IPS DF 4.7 (cell line): ENCODE measurements around the gene NPTX2.

Experiments used
- DNase-seq: peaks from one replicate; pipeline ENCODE4 v3.0.0-alpha.2; 2013; ENCODE audit warnings: low spot score; ENCODE audit errors: extremely low read depth

The NPTX2 gene

GRCh38 chr7:98618786-98619185 is 1.7 kb downstream of the NPTX2 start:
- no peak for DNase-seq

GRCh38 chr7:98619450-98620321 is 2.6 kb downstream of the NPTX2 start:
- DNase-seq = no peak

DNA sequence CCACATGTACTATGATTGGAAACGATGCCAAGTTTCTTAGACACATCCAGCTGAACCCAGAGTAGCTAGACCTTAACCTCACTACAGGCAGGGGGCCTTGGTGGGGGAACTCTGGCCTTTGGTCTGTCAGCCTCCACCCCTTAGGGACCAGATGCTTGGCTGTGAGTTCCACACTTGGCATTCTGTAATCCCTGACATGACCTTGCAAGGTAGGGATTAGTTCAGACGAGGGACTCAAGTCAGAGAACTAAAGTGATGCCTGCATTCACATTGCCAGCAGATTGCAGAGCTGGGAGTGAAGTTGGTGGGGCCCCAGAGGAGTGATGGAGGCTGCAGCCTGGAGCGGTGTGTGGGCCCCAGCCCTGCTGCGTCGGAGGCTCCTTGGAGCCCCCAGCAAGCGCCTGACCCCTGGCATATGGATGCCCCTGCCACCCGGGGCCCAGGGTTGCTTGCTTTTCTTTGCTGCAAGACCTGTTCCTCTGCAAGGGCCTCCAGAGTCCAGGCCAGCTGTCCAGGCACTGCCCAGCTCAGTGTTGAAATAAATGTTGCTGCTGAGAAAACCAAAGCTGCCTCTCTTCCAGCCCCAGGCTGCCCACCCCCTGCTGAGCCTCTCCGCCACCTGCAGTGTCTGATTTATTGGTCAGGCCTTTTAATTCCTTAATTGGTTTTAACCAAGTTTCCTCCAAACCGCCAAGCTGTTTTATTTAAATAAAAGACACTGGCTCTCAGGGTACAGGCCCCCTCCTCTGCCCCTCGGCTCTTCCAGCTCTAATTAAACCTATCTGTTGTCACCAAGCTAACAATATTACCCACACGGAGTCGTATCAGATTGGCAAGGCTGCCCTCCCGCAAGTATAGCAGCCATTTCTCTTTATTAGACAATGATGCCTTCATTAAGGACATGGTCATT is 4.7 kb downstream of the NPTX2 start:
- DNase-seq = no peak

- DNase-seq = no peak
These were observed 5.8 kb downstream of the NPTX2 start for GRCh38 chr7:98622926-98623325.

DNA sequence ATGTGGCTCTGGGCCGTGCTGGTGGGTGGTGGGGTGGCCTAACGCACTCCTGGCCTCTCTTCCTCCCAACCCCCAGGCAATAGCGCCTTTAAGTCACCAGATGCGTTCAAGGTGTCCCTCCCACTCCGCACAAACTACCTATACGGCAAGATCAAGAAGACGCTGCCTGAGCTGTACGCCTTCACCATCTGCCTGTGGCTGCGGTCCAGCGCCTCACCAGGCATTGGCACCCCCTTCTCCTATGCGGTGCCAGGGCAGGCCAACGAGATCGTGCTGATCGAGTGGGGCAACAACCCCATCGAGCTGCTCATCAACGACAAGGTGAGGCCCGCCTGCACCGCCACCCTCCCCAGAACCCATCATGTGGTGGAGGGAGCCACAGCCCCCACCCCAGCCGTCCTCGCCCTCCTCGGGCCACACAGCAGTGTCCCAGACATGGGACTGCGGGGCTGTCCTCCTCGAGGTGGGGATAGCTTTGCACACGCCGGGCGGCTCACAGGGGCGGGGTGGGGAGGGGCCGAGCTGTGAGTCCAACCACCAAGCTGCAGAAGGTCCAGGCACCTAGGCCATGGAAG is 7.8 kb downstream of the NPTX2 start:
- no peak for DNase-seq

GRCh38 chr7:98626460-98627412 is 9.7 kb downstream of the NPTX2 start:
- DNase-seq = no peak

DNA sequence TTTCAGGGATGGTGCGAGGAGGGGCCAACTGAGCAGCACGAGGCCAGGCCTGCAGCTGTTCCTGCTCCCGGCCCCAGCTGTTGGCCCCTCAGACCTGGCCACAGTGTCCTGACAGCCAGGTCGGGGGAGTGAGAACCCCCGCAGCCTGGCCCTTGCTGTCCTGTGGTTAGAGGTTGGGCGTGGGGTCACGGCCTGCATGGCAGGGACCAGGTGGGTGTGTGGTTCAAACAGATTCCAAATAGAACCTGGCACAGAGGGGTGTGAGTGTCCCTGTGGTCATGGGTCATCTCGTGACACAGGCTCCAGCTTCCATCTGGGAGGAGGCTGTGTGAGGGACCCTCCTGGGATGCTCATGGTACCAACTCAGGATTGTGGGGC is 10.3 kb downstream of the NPTX2 start:
- DNase-seq = no peak

DNA sequence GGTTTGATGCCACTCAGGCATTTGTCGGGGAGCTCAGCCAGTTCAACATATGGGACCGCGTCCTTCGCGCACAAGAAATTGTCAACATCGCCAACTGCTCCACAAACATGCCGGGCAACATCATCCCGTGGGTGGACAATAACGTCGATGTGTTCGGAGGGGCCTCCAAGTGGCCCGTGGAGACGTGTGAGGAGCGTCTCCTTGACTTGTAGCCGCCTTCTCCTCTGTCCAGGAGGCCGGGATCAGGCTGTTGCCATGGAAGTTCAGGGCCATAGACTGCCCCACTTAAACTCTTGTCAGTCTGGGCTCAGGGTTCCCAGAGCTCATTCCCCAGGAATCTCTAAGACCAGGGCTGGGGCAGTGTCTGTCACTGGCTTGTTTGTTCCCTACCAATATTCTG is 11.3 kb downstream of the NPTX2 start:
- no peak for DNase-seq

GRCh38 chr7:98629001-98629431 is 11.9 kb downstream of the NPTX2 start:
- no peak for DNase-seq

DNA sequence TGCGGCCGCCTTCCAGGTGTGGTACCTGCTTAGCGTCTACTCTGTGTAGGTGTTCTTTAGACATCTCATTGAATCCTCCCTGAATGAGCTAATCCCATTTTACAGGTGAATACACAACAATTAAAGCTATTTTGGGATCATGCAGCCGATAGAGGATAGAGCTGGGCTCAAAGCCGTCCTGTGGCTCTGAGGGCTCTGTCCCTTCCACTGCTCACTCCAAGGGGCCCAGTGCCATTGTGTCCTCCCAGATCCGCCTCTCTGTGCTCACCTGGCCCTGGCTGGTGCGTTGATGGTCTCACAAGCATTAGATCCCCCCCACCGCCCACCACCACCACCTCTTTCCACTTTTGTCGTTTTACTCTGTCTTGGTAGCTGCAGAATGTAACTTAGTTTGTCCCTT is 13.1 kb downstream of the NPTX2 start:
- DNase-seq = no peak

- DNase-seq = no peak
These were observed 13.7 kb downstream of the NPTX2 start for GRCh38 chr7:98630770-98631169.

- no peak for DNase-seq
These were observed 21.8 kb downstream of the NPTX2 start for GRCh38 chr7:98638853-98639252.

DNA sequence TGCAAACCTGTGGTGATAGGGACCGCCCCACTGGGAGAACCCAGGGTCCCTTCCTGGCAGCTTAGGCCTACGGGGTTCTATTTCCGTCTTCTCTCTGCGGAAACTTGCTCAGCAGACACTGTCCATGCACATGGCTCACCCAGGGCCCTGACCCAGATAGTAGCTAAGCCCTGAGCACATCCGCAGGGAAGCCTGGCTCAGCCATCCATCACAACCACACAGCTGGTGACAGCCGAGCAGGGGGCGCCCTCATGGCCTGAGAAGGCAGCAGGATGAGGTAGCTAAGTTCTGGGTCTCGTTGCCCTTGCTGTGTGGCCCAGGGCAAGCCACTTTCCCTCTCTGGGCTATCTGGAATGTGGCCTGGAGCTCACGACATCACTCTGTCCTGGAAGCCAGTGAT is 23.3 kb downstream of the NPTX2 start:
- no peak for DNase-seq

GRCh38 chr7:98641646-98642500 is 24.8 kb downstream of the NPTX2 start:
- DNase-seq = no peak

DNA sequence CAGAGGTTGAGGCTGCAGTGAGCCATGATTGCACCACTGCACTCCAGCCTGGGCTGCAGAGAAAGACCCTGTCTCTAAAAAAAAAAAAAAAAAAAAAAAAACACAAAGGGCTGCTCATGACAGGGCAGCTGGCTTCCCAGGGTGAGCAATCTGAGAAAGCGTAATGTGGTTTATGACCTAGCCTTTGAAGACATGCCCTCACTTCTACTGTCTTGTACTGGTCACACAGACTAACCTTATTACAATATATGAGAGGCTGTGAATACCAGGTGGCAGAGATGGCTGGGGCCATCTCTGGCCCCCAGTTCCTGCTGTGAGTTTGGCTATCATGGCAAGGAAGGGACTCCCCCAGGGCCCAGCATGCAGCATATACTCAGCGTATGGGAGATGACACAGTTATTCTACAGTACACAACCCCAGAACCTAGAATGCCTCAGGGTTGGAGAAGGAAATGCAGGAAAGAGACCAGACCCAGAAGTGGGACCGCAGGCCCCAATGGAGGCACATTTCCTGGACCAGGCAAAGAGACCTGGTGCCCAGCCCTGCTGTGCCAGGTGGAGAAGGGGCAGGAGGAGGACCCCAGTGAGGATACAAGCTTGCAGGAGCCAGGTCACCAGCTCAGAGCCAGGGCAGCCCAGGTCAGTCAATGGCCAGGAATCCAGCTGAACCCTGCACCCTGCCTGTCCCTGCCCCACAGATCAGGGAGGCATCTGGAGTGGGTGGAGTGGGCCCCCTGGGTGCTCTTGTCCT is 26.3 kb downstream of the NPTX2 start:
- no peak for DNase-seq

- DNase-seq = no peak
These were observed 29.4 kb downstream of the NPTX2 start for GRCh38 chr7:98646465-98646864.

DNA sequence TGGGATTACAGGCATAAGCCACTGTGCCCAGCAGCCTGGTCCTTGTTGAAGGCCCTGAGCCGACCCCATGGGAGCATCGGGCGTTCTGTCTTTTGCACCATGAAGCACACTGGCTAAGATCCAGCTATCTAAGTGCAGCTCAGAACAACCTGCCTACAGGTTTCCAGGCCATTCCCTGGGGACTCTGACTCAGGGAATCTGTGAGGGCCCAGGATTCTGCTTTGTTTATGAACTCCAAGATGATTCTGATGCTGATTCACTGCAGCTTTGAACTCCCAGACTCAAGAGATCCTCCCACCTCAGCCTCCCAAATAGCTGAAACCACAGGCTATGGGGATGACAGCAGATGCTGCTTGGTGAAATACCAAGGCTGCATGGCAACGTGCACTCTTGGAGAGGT is 30.2 kb downstream of the NPTX2 start:
- DNase-seq = no peak

DNA sequence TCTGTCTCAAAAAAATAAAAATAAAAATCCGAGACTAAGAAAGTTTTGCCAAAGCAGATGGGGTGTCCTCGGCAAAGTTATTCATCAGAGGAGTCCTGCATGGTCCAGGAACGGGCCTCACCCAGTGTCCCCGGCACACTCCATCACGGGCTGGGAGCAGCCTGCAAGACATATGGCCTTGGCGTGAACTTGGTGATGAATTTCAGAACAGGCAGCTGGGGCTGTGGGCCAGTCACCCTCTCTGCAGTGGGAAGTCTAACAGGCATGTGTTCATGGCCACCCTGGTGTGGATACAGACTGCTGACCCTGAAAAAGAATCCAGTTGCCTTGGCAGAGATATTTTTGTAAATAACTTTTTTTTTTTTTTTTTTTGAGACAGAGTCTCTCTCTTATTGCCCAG is 34.7 kb downstream of the NPTX2 start:
- DNase-seq = no peak

DNA sequence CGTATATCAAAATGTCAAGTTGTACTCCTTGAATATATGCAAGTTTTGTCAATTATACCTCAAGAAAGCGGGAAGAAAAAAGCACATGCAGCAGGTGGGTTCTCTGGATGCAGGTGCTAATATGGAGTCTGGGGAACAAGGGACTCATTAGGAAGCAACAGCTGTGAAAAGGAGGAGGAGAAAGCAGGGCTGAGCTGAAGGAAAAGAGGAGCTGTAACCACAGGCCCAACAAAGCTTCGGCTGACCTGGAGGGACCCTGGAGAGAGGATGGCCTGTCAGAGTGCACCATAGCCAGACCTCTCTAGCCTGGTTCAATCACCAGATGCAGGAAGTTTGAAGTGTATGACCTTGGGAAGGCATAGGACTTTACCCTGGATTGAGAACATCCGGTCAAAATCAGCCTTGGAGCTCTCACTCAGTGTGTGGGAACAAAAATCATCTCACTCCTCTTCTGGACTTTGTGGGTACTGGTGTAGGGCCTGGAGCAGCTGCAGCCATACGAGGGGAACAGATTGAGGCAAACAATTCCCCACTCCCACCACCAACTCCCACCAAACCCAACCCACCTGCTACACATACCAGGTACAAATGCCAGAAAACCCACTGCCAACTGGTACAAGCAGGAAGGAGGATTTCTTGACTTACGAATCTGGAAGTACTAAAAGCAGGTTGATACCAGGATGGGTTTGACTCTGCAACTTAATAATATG is 36.7 kb downstream of the NPTX2 start:
- no peak for DNase-seq
